Heart left ventricle (tissue), 16 donors: Measurements from ENCODE around the gene C10orf53. TPM values are rescaled to one million over a fixed set of nuclear protein-coding genes. Genes with fewer than 3 reads are reported as not detected.
A peak's percentile ranks its signal among the peaks of the same experiment; 100 is the strongest.
"Not testable (repeated sequence)": the region's sequence is repeated elsewhere in the genome, so short reads cannot be mapped to it uniquely, and the experiment has no call there.

ENCODE experiments used
- ATAC-seq, 4 donors: fragments of 200-7000 bp; cut with Tn5 transposase; one replicate each; pipeline ENCODE4 v1.9.1; 2020 to 2022; ENCODE audit warnings: moderate library complexity in 4 of 4, mild to moderate bottlenecking in 3 of 4, moderate number of reproducible peaks in 1 of 4
- DNase-seq, 5 donors: peaks; one replicate each; pipeline ENCODE4 v3.0.0-alpha.2; 2020
- H3K27ac ChIP-seq, 12 donors: fragments of 200-600 bp; sonication (generic) in 4 of 12; one replicate each; pipeline versions ENCODE4 v1.5.0 to v1.8.0; 2016 to 2022; ENCODE audit warnings: mild to moderate bottlenecking in 2 of 12
- H3K27me3 ChIP-seq, 9 donors: fragments of 200-600 bp; sonication (generic) in 2 of 9; one replicate each; pipeline versions ENCODE4 v1.5.1 to v1.8.0; 2016 to 2022; ENCODE audit warnings: mild to moderate bottlenecking in 3 of 9
- H3K36me3 ChIP-seq, 9 donors: fragments of 200-600 bp; sonication (generic) in 2 of 9; one replicate each; pipeline versions ENCODE4 v1.5.0 to v1.8.0; 2018 to 2022; ENCODE audit warnings: mild to moderate bottlenecking in 2 of 9
- H3K4me1 ChIP-seq, 12 donors: fragments of 200-600 bp; sonication (generic) in 4 of 12; one replicate each; pipeline versions ENCODE4 v1.5.0 to v1.8.0; 2016 to 2022; ENCODE audit warnings: mild to moderate bottlenecking in 3 of 12
- H3K4me3 ChIP-seq, 12 donors: fragments of 200-600 bp; sonication (generic) in 4 of 12; one replicate each; pipeline versions ENCODE4 v1.5.0 to v1.8.0; 2017 to 2022; ENCODE audit warnings: mild to moderate bottlenecking in 9 of 12, moderate library complexity in 4 of 12
- H3K9me3 ChIP-seq, 12 donors: fragments of 200-600 bp; sonication (generic) in 4 of 12; one replicate each; pipeline versions ENCODE4 v1.5.0 to v1.8.0; 2016 to 2022; ENCODE audit warnings: mild to moderate bottlenecking in 1 of 12
- POLR2A ChIP-seq, 2 donors: fragments of 450-650 bp; IDR thresholded peaks; one replicate each; pipeline ENCODE4 v1.6.1; 2017; ENCODE audit warnings: antibody characterized with exemption in 2 of 2, mild to moderate bottlenecking in 2 of 2, moderate library complexity in 2 of 2
- WGBS, 4 donors: extraction: QIAGEN DNeasy Blood & Tissue Kit in 2 of 4; methylation state at CpG; one replicate each; pipeline versions ENCODE4 v1.1.5 to v1.1.7; 2013 to 2018; 5-methylcytosine and 5-hydroxymethylcytosine counted together
- intact Hi-C, 10 donors: fragments of 100-400 bp; cut with DNase I; formaldehyde crosslinking; loops; one replicate each; pipeline versions ENCODE4 v1.11.1 to v1.14.2; 2022
- polyA plus RNA-seq, 2 donors: library from polyadenylated mRNA; stranded (reverse); fragments of 200-250 nt; gene quantifications; one replicate each; pipeline ENCODE4 v1.2.3, GENCODE V29; 2013
- total RNA-seq, 9 donors: library from RNA; depleted of rRNA in 2 of 9; stranded (reverse); fragments of >200 nt in 2 of 9; fragmentation: NEBNext Ultra II Directional in 3 of 9; extraction: Animal tissue kit (Norgen Biotek cat#: 25700) in 3 of 9; gene quantifications; one replicate each; pipeline versions ENCODE4 v1.1.0 to v1.2.4, GENCODE V29; 2016 to 2023
- TF ChIP-seq, protein P1 (sequence below), 12 donors: fragments of 200-600 bp; sonication (generic) in 4 of 12; IDR thresholded peaks; one replicate each; pipeline versions ENCODE4 v1.5.0 to v1.8.0; 2018 to 2022; ENCODE audit warnings: antibody characterized with exemption in 12 of 12, mild to moderate bottlenecking in 5 of 12
- donor health status: ischemic (EF 13 %, LVEDD 7.1; RV severe dilation, severe dysfunction).
- donor health status: healthy with polysubstance abuse.
- donor health status: DM: no; HTN: yes; CAD: no.
- donor health status: DM: no; HTN: no; CAD: no.
- donor health status: ischemic (EF 25% LVEDD 6.9; RV normal size, moderate dysfunction).
- donor health status: ischemic (EF 25% LVEDD 5.7; RV mildly dilated, moderate dysfunction).
- donor health status: healthy.
- donor health status: DM: yes; HTN: yes; CAD: no.
- donor health status: ischemic (EF 35%, LVEDD 5.7; RV mildly dilated, moderate dysfunction).
- donor health status: nonischemic (EF 11% LVEDD 7.7; RV severe dilation, severe dysfunction).
- donor health status: DM: yes; HTN: yes; CAD: no.
- donor health status: PGD.
- donor health status: ischemic (EF 29% LVEDD 5.4; RV normal size, mild dysfunction).
- donor health status: nonischemic (EF 23%, LVEDD 6.1; RV moderate dilation, normal function).

Gene C10orf53
- total and polyA plus RNA-seq, 11 donors, result not detected

- Histone ChIP-seq H3K27me3 (peaks cover 0 to 14% (median 0%) of the 10 kb centered on the region in 9 donors), H3K9me3 (peaks cover 0 to 12% (median 0%) of the 10 kb centered on the region in 12 donors), H3K4me1 (no peaks in the 10 kb centered on the region), H3K4me3 (no peak overlapping the region), H3K36me3 (no peaks in the 10 kb centered on the region), H3K27ac (no peak overlapping the region)
- ATAC-seq, result no peak
- DNase-seq, result peak in 1 of 5 donors; percentile 8
- TF ChIP-seq POLR2A (IDR thresholded peaks at IDR 0.05), result no peak
- TF ChIP-seq, protein P1, sequence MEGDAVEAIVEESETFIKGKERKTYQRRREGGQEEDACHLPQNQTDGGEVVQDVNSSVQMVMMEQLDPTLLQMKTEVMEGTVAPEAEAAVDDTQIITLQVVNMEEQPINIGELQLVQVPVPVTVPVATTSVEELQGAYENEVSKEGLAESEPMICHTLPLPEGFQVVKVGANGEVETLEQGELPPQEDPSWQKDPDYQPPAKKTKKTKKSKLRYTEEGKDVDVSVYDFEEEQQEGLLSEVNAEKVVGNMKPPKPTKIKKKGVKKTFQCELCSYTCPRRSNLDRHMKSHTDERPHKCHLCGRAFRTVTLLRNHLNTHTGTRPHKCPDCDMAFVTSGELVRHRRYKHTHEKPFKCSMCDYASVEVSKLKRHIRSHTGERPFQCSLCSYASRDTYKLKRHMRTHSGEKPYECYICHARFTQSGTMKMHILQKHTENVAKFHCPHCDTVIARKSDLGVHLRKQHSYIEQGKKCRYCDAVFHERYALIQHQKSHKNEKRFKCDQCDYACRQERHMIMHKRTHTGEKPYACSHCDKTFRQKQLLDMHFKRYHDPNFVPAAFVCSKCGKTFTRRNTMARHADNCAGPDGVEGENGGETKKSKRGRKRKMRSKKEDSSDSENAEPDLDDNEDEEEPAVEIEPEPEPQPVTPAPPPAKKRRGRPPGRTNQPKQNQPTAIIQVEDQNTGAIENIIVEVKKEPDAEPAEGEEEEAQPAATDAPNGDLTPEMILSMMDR (IDR thresholded peaks at IDR 0.05), result no peak
- intact Hi-C loops, result no loop called here
- WGBS, 4 donors, result 67 to 77% (median 71%) methylated on average over 6 of the region's 6 CpGs
Measured at GRCh38 chr10:49710966-49711365, 31.5 kb downstream of the C10orf53 start.

DNA sequence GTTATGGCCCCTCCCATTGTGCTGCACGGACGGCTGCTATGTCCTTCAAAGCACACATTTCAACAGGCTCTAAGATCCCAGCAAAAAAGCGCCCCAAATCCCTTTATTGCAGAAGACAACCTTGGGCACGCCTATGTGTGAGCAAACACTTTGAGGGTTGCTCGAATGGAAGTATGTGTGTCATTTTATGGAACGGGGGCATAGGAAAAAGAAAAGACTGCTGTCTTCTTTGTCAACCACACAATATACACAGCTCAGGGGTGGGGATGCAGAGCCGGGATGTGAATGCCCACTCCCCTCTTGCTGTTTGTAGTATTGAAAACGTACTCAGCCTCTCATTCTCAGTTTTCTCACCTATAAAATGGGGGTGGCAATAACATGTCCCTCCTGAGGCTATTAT, 32.0 kb downstream of the C10orf53 start:
- Histone ChIP-seq H3K27ac (no peak overlapping the region), H3K9me3 (peaks cover 0 to 12% (median 0%) of the 10 kb centered on the region in 12 donors), H3K27me3 (peaks cover 0 to 14% (median 0%) of the 10 kb centered on the region in 9 donors), H3K4me3 (no peak overlapping the region), H3K4me1 (no peaks in the 10 kb centered on the region), H3K36me3 (no peaks in the 10 kb centered on the region)
- WGBS, 4 donors, result 54 to 68% (median 62%) methylated on average over 8 of the region's 8 CpGs
- TF ChIP-seq POLR2A (IDR thresholded peaks at IDR 0.05), result no peak
- intact Hi-C loops, result no loop called here
- DNase-seq, result peak in 1 of 5 donors; percentile 8
- no peak for ATAC-seq

- H3K4me3 ChIP-seq, result no peak overlapping the region
- DNase-seq (no peak), ATAC-seq (no peak)
- no peak for TF ChIP-seq POLR2A (IDR thresholded peaks at IDR 0.05)
- TF ChIP-seq, protein P1 (IDR thresholded peaks at IDR 0.05), result no peak
- H3K9me3 ChIP-seq, result peaks cover 0 to 12% (median 0%) of the 10 kb centered on the region in 12 donors
- 60 to 80% (median 76%) methylated on average over 5 of the region's 5 CpGs for WGBS, 4 donors
- no peaks in the 10 kb centered on the region for H3K36me3 ChIP-seq
- intact Hi-C loops, result no loop called here
- no peaks in the 10 kb centered on the region for H3K4me1 ChIP-seq
- H3K27ac ChIP-seq, result no peak overlapping the region
- peaks cover 0 to 14% (median 0%) of the 10 kb centered on the region in 9 donors for H3K27me3 ChIP-seq
Measured at GRCh38 chr10:49713266-49713665, 33.8 kb downstream of the C10orf53 start.

DNA sequence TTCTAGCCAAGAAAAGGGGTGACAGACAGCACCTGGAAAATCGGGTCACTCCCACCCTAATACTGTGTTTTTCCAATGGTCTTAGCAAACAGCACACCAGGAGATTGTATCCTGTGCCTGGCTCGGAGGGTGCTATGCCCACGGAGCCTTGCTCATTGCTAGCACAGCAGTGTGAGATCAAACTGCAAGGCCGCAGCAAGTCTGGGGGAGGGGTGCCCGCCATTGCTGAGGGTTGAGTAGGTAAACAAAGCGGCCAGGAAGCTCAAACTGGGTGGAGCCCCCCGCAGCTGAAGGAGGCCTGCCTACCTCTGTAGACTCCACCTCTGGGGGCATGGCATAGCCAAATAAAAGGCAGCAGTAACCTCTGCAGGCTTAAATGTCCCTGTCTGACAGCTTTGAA, 35.7 kb downstream of the C10orf53 start:
- ATAC-seq, H3K4me3 ChIP-seq, H3K4me1 ChIP-seq, H3K27ac ChIP-seq, H3K36me3 ChIP-seq, intact Hi-C loops: not testable (repeated sequence)
- peak in 1 of 5 donors; percentile 7 for DNase-seq
- H3K27me3 ChIP-seq, result peaks cover 0 to 14% (median 0%) of the 10 kb centered on the region in 9 donors
- WGBS, 4 donors, result 81 to 90% (median 87%) methylated on average over 7 of the region's 7 CpGs
- peaks cover 0 to 12% (median 0%) of the 10 kb centered on the region in 12 donors for H3K9me3 ChIP-seq

DNA sequence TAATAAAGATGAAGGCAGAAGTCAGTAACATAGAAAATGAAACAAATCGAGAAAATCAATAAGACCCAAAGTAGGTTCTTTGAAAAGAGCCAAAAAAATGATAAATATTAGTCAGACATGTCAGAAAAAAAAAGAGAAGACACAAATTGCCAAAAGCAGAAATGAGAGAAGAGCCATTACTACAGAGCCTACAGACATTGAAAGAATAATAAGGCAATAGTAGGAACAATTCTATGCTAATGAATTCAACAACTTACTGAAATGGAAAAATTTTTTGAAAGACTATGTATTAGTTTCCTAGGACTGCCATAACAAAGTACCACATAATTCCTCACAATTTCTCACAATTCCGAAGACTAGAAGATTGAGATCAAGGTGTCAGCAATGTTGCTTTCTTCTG, 47.1 kb downstream of the C10orf53 start:
- H3K4me3 ChIP-seq, result no peak overlapping the region
- ATAC-seq (no peak), DNase-seq (no peak)
- intact Hi-C loops, result no loop called here
- H3K4me1 ChIP-seq, result no peaks in the 10 kb centered on the region
- H3K9me3 ChIP-seq, result peaks cover 0 to 37% (median 15%) of the 10 kb centered on the region in 12 donors
- H3K27ac ChIP-seq, result no peak overlapping the region
- 58 to 64% (median 61%) methylated on average over 2 of the region's 2 CpGs for WGBS, 4 donors
- no peaks in the 10 kb centered on the region for H3K27me3 ChIP-seq
- no peaks in the 10 kb centered on the region for H3K36me3 ChIP-seq
- TF ChIP-seq, protein P1 (IDR thresholded peaks at IDR 0.05), result no peak
- TF ChIP-seq POLR2A (IDR thresholded peaks at IDR 0.05), result no peak
